ENCODE data around the gene SLC14A1.

Gene SLC14A1

GRCh38 chr18:45792506-45793263 lies 68.7 kb downstream of the SLC14A1 start:
- ChIA-PET CTCF (interaction anchor here (0.7 kb wide), 1 partner anchor 14 kb away, joined by 3 read pairs; no protein-coding TSS in a partner anchor), POLR2A (no interaction called here)
- DNase-seq (ENCODE audit: extremely low spot score): no peak
- TF ChIP-seq CTCF (IDR thresholded peaks at IDR 0.05; ENCODE audit: control extremely low read depth, extremely low read depth, low read depth, missing control alignments): no peak

GRCh38 chr18:45793264-45793965 lies 69.4 kb downstream of the SLC14A1 start:
- DNase-seq (ENCODE audit: extremely low spot score): no peak
- TF ChIP-seq CTCF (IDR thresholded peaks at IDR 0.05; ENCODE audit: control extremely low read depth, extremely low read depth, low read depth, missing control alignments): no peak
- ChIA-PET CTCF (no interaction called here), POLR2A (no interaction called here)

- DNase-seq (ENCODE audit: extremely low spot score): no peak
- POLR2A ChIA-PET: no interaction called here
- TF ChIP-seq CTCF (IDR thresholded peaks at IDR 0.05; ENCODE audit: control extremely low read depth, extremely low read depth, low read depth, missing control alignments): no peak
- CTCF ChIA-PET: no interaction called here
Observed at GRCh38 chr18:45801416-45802004, 77.5 kb downstream of the SLC14A1 start.
